HG03064 (cell line): Measurements from ENCODE around the gene CX3CR1.
A peak's percentile ranks its signal among the peaks of the same experiment; 100 is the strongest.
"Not testable (repeated sequence)": the region's sequence is repeated elsewhere in the genome, so short reads cannot be mapped to it uniquely, and the experiment has no call there.

Source experiments
- ATAC-seq: cut with Tn5 transposase; IDR thresholded peaks from one replicate; pipeline ENCODE4 v1.9.1; 2021; ENCODE audit warnings: low read depth; ENCODE audit not compliant: unreplicated experiment

The CX3CR1 gene

GRCh38 chr3:39268549-39268900 lies 11.3 kb downstream of the CX3CR1 start:
- ATAC-seq, result no peak

- no peak for ATAC-seq
Observed at GRCh38 chr3:39267631-39268548, 11.9 kb downstream of the CX3CR1 start.

- no peak for ATAC-seq
Observed at GRCh38 chr3:39264053-39264452, 15.8 kb downstream of the CX3CR1 start.

- no peak for ATAC-seq
Observed at GRCh38 chr3:39263576-39263975, 16.3 kb downstream of the CX3CR1 start.

- ATAC-seq, result no peak
Observed at GRCh38 chr3:39262846-39263245, 17.0 kb downstream of the CX3CR1 start.

- no peak for ATAC-seq
Observed at GRCh38 chr3:39261726-39262125, 18.1 kb downstream of the CX3CR1 start.

- no peak for ATAC-seq
Observed at GRCh38 chr3:39260957-39261356, 18.9 kb downstream of the CX3CR1 start.

GRCh38 chr3:39260318-39260717 lies 19.5 kb downstream of the CX3CR1 start:
- no peak for ATAC-seq

- ATAC-seq, result peak; percentile 99
Observed at GRCh38 chr3:39255503-39256325, 24.1 kb downstream of the CX3CR1 start.

GRCh38 chr3:39254806-39255449 lies 24.9 kb downstream of the CX3CR1 start:
- ATAC-seq, result no peak

- no peak for ATAC-seq
Observed at GRCh38 chr3:39251576-39251975, 28.3 kb downstream of the CX3CR1 start.

GRCh38 chr3:39250116-39250747 lies 29.6 kb downstream of the CX3CR1 start:
- no peak for ATAC-seq

GRCh38 chr3:39249453-39250115 lies 30.3 kb downstream of the CX3CR1 start:
- peak; percentile 77 for ATAC-seq

- ATAC-seq, result no peak
Observed at GRCh38 chr3:39241561-39241960, 38.3 kb downstream of the CX3CR1 start.

- no peak for ATAC-seq
Observed at GRCh38 chr3:39237027-39237426, 42.8 kb downstream of the CX3CR1 start.

GRCh38 chr3:39234651-39235050 lies 45.2 kb downstream of the CX3CR1 start:
- no peak for ATAC-seq

GRCh38 chr3:39232859-39233258 lies 47.0 kb downstream of the CX3CR1 start:
- ATAC-seq, result no peak

- no peak for ATAC-seq
Observed at GRCh38 chr3:39230453-39230852, 49.4 kb downstream of the CX3CR1 start.

GRCh38 chr3:39228496-39228895 lies 51.3 kb downstream of the CX3CR1 start:
- ATAC-seq, result no peak

- ATAC-seq, result not testable (repeated sequence)
Observed at GRCh38 chr3:39227596-39227995, 52.2 kb downstream of the CX3CR1 start.
